CD4-positive, CD25-positive, alpha-beta regulatory T cell (primary cell): ENCODE results near the gene ATP2C2. TPM values are rescaled to one million over a fixed set of nuclear protein-coding genes. Genes with fewer than 3 reads are reported as not detected.

ENCODE experiments used
- ATAC-seq, 2 donors: fragments of 150-1000 bp; cut with Tn5 transposase; one replicate each; pipeline ENCODE4 v1.10.0; 2021; ENCODE audit warnings: low read depth in 2 of 2, moderate number of reproducible peaks in 2 of 2, moderate library complexity in 1 of 2
- DNase-seq, 3 donors: peaks; one replicate each; pipeline versions ENCODE4 v3.0.0 to v3.0.0-alpha.2; 2012 to 2022; ENCODE audit warnings: mixed read lengths in 1 of 3
- H3K27ac ChIP-seq: one replicate; pipeline ENCODE4 v1.7.0; 2013; ENCODE audit warnings: mild to moderate bottlenecking, low read length; ENCODE audit not compliant: insufficient read depth, poor library complexity, severe bottlenecking
- H3K27me3 ChIP-seq: one replicate; pipeline ENCODE4 v1.7.0; 2013; ENCODE audit warnings: low read length; ENCODE audit not compliant: control insufficient read depth, insufficient read depth
- H3K36me3 ChIP-seq: one replicate; pipeline ENCODE4 v1.7.0; 2013; ENCODE audit warnings: mild to moderate bottlenecking, low read length, moderate library complexity; ENCODE audit not compliant: control insufficient read depth, insufficient read depth
- H3K4me1 ChIP-seq: 2 replicates; pipeline ENCODE4 v1.7.0; 2013; ENCODE audit warnings: mild to moderate bottlenecking, low read length; ENCODE audit not compliant: insufficient read depth, control insufficient read depth, poor library complexity, severe bottlenecking
- H3K4me3 ChIP-seq: one replicate; pipeline ENCODE4 v1.7.0; 2013; ENCODE audit warnings: low read depth, mild to moderate bottlenecking, low read length, moderate library complexity
- H3K9me3 ChIP-seq, 2 experiments: 1 replicate in 1 of 2; 2 replicates in 1 of 2; pipeline ENCODE4 v1.7.0; 2013; ENCODE audit warnings: low read length in 2 of 2, mild to moderate bottlenecking in 1 of 2, moderate library complexity in 1 of 2; ENCODE audit not compliant: control insufficient read depth in 2 of 2
- H3K27ac Mint-ChIP-seq, 3 donors: one replicate each; pipeline ENCODE4 v1.8.0; 2020 to 2022; ENCODE audit warnings: mild to moderate bottlenecking in 3 of 3, mixed read lengths in 3 of 3, moderate library complexity in 2 of 3
- H3K27me3 Mint-ChIP-seq: one replicate; pipeline ENCODE4 v1.8.0; 2022; ENCODE audit warnings: mild to moderate bottlenecking, mixed read lengths
- H3K36me3 Mint-ChIP-seq: one replicate; pipeline ENCODE4 v1.8.0; 2020; ENCODE audit warnings: mixed read lengths
- H3K4me1 Mint-ChIP-seq, 4 donors: one replicate each; pipeline ENCODE4 v1.8.0; 2020 to 2022; ENCODE audit warnings: mixed read lengths in 4 of 4, mild to moderate bottlenecking in 1 of 4
- H3K4me3 Mint-ChIP-seq, 4 donors: one replicate each; pipeline ENCODE4 v1.8.0; 2020 to 2022; ENCODE audit warnings: mild to moderate bottlenecking in 4 of 4, mixed read lengths in 4 of 4, moderate library complexity in 3 of 4
- H3K9me3 Mint-ChIP-seq, 7 donors: one replicate each; pipeline ENCODE4 v1.8.0; 2020 to 2022; ENCODE audit warnings: mixed read lengths in 7 of 7, mild to moderate bottlenecking in 3 of 7, moderate library complexity in 2 of 7
- polyA plus RNA-seq, 4 donors: library from polyadenylated mRNA; unstranded; fragments of 300-500 nt; fragmentation: Illumina TruSeq; gene quantifications; one replicate each; pipeline ENCODE4 v1.2.3, GENCODE V29; 2021
- total RNA-seq: library from RNA; stranded (reverse); gene quantifications from one replicate; pipeline ENCODE4 v1.2.3, GENCODE V29; 2022

The ATP2C2 gene
- total and polyA plus RNA-seq, 5 donors from 2014 or later: 0.10 TPM; not detected in 4

DNA sequence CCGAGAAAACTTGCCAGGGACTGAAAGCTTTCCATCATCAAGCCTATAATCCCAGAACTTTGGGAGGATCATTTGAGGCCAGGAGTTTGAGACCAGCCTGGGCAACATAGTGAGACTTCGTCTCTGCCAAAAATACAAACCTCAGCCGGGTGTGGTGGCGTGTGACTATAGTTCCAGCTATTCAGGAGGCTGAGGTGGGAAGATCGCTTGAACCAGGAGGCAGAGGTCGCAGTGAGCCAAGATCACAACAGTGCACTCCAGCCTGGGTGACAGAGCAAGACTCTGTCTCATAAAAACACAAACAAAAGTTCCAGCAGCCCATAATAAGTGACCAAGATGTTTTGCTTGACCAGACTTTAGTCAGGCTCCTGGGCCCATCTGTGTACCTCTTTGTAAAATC is 134.2 kb downstream of the ATP2C2 start:
- H3K4me1 Mint-ChIP-seq: peaks cover 9 to 51% (median 28%) of the 10 kb centered on the region in 4 donors
- peaks cover 35% of the 10 kb centered on the region for H3K4me1 ChIP-seq
- no peaks in the 10 kb centered on the region for H3K9me3 ChIP-seq
- no peaks in the 10 kb centered on the region for H3K27me3 ChIP-seq
- H3K27ac ChIP-seq: no peak overlapping the region
- H3K9me3 Mint-ChIP-seq: no peaks in the 10 kb centered on the region
- DNase-seq (no peak), ATAC-seq (no peak)
- H3K4me3 ChIP-seq: no peak overlapping the region
- H3K36me3 ChIP-seq: peaks cover 5% of the 10 kb centered on the region
- H3K27ac Mint-ChIP-seq: no peak overlapping the region
- peaks cover 4% of the 10 kb centered on the region for H3K36me3 Mint-ChIP-seq
- peak overlapping the region; percentile 57 to 88 (median 66) for H3K4me3 Mint-ChIP-seq
- no peaks in the 10 kb centered on the region for H3K27me3 Mint-ChIP-seq

DNA sequence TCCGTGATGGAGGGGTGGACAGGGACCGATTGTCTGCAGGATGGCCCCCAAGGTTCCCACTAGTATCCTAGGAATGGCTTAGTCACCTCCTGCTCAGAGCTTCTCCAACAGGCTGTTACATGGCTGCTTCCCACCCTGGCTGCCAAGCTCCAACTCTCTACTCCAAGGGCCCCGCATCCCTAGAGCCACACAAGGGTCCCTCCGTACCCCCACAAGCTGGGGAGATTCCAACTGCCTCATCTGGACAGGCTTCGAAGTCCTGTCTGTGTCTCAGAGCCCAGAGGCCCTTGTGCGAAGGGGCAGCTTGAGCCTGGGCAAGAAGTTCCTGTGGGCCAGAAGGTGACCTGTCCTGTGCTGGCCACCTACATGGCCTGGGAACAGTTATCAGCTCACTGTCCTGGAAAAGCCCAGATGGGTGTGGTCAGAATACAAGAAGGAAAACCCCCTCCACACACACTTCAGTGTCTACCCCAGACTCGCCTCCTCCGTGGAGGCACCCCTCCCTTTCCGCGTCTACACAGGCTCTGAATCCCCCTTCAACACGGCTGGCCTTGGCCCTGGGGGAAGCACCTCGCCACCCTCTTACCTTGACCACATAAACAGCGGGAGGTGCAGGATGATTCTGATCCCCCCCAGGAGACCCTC is 135.5 kb downstream of the ATP2C2 start:
- no peak for ATAC-seq
- no peaks in the 10 kb centered on the region for H3K27me3 Mint-ChIP-seq

DNA sequence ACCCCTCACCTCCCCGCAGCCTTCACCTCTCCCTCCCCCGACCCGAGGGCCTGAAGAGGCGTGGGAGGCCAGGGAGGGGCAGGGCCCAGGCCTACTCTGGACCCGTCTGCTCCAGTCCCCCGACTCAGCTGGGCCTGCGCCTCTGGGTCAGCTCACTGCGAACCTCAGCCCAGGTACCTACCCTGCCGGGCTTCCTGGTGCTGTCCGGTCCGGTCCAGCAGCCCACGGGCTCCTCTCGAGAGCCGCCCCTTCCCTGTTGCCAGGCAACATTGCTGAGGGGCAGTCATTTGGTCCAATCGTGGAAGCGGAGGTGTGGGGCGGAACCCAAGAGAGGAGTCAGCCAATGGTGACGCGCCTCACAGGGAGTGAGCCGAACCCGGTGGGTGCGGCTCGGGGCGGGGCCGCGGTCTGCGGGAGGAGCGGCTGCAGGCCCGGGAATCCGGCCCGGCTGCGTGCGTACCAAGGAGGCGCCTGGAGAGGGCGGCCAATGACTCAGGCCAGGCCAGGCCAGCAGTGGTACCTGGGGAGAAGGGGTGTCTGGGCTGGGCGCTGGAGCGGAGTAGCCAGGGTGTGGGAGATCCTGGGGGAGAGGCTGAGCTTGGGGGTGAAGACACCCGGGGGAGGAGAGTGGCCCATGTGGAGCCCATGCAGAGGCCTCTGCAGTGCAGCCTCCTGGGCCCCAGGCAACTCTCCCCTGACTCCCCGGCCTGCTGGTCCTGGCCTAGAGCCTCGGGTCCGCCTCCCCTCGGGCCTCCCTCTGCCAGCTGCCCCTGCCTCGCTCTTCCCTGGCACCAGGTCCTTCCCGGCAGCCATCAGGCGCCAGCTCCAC is 136.3 kb downstream of the ATP2C2 start, which contains the start of gene MEAK7:
Gene MEAK7, minus strand, starts transcription at position 240 of the 829 bp plus-strand sequence. CDS start 6,573 bp downstream, outside the sequence.
- Histone ChIP-seq H3K27me3 (no peaks in the 10 kb centered on the region), H3K4me1 (peaks cover 51% of the 10 kb centered on the region), H3K9me3 (no peaks in the 10 kb centered on the region), H3K27ac (peak within 1 kb of the TSS; percentile 69), H3K4me3 (peak within 1 kb of the TSS; percentile 73), H3K36me3 (no peaks in the 10 kb centered on the region)
- H3K27ac Mint-ChIP-seq: peak within 1 kb of the TSS; percentile 74 to 88 (median 88)
- no peaks in the 10 kb centered on the region for H3K27me3 Mint-ChIP-seq
- ATAC-seq (peak; percentile 97 to 99), DNase-seq (peak; percentile 96 to 98 (median 97))
- no peaks in the 10 kb centered on the region for H3K36me3 Mint-ChIP-seq
- peaks cover 0 to 2% (median 0%) of the 10 kb centered on the region in 7 donors for H3K9me3 Mint-ChIP-seq
- peak within 1 kb of the TSS; percentile 91 to 96 (median 94) for H3K4me3 Mint-ChIP-seq
- peaks cover 10 to 62% (median 39%) of the 10 kb centered on the region in 4 donors for H3K4me1 Mint-ChIP-seq

More for the DNA sequence above, 135.5 kb downstream of the ATP2C2 start:
- Histone ChIP-seq H3K27me3 (no peaks in the 10 kb centered on the region), H3K27ac (peak overlapping the region; percentile 69), H3K4me1 (peaks cover 48% of the 10 kb centered on the region), H3K9me3 (no peaks in the 10 kb centered on the region), H3K36me3 (peaks cover 3% of the 10 kb centered on the region), H3K4me3 (peak overlapping the region; percentile 73)
- H3K9me3 Mint-ChIP-seq: no peaks in the 10 kb centered on the region
- peaks cover 12 to 59% (median 38%) of the 10 kb centered on the region in 4 donors for H3K4me1 Mint-ChIP-seq
- no peak for DNase-seq
- no peaks in the 10 kb centered on the region for H3K36me3 Mint-ChIP-seq
- H3K4me3 Mint-ChIP-seq: peak overlapping the region; percentile 82 to 96 (median 93)
- peak overlapping the region; percentile 23 to 65 (median 35) for H3K27ac Mint-ChIP-seq

- Histone ChIP-seq H3K4me1 (peaks cover 51% of the 10 kb centered on the region), H3K27ac (peak overlapping the region; percentile 69), H3K9me3 (no peaks in the 10 kb centered on the region), H3K27me3 (no peaks in the 10 kb centered on the region), H3K4me3 (no peak overlapping the region), H3K36me3 (no peaks in the 10 kb centered on the region)
- peak overlapping the region; percentile 79 to 88 (median 88) for H3K27ac Mint-ChIP-seq
- H3K36me3 Mint-ChIP-seq: no peaks in the 10 kb centered on the region
- no peaks in the 10 kb centered on the region for H3K27me3 Mint-ChIP-seq
- DNase-seq (peak in 1 of 3 donors; percentile 24), ATAC-seq (no peak)
- H3K4me1 Mint-ChIP-seq: peaks cover 10 to 64% (median 39%) of the 10 kb centered on the region in 4 donors
- peaks cover 0 to 2% (median 0%) of the 10 kb centered on the region in 7 donors for H3K9me3 Mint-ChIP-seq
- peak overlapping the region; percentile 91 to 96 (median 94) for H3K4me3 Mint-ChIP-seq
Observed at GRCh38 chr16:84505249-84506187, 137.2 kb downstream of the ATP2C2 start.

- H3K27me3 Mint-ChIP-seq: no peaks in the 10 kb centered on the region
- Histone ChIP-seq H3K9me3 (no peaks in the 10 kb centered on the region), H3K4me3 (peak overlapping the region; percentile 47), H3K36me3 (no peaks in the 10 kb centered on the region), H3K4me1 (peaks cover 64% of the 10 kb centered on the region), H3K27ac (peak overlapping the region; percentile 67), H3K27me3 (no peaks in the 10 kb centered on the region)
- no peaks in the 10 kb centered on the region for H3K36me3 Mint-ChIP-seq
- peaks cover 0 to 2% (median 0%) of the 10 kb centered on the region in 7 donors for H3K9me3 Mint-ChIP-seq
- H3K4me3 Mint-ChIP-seq: peak overlapping the region; percentile 82 to 95 (median 92)
- H3K27ac Mint-ChIP-seq: peak overlapping the region; percentile 82 to 90 (median 88)
- ATAC-seq (no peak), DNase-seq (peak in 1 of 3 donors; percentile 72)
- H3K4me1 Mint-ChIP-seq: peaks cover 15 to 72% (median 48%) of the 10 kb centered on the region in 4 donors
Observed at GRCh38 chr16:84507011-84507982, 139.0 kb downstream of the ATP2C2 start.

GRCh38 chr16:84508502-84508901 is 140.2 kb downstream of the ATP2C2 start:
- H3K4me3 ChIP-seq: no peak overlapping the region
- peak overlapping the region; percentile 9 to 85 (median 66) for H3K4me3 Mint-ChIP-seq
- peaks cover 22 to 72% (median 49%) of the 10 kb centered on the region in 4 donors for H3K4me1 Mint-ChIP-seq
- no peaks in the 10 kb centered on the region for H3K36me3 ChIP-seq
- no peak overlapping the region for H3K27ac ChIP-seq
- H3K36me3 Mint-ChIP-seq: no peaks in the 10 kb centered on the region
- H3K27ac Mint-ChIP-seq: peak overlapping the region in 2 of 3 donors; percentile 59 to 67
- H3K9me3 Mint-ChIP-seq: peaks cover 0 to 2% (median 0%) of the 10 kb centered on the region in 7 donors
- no peaks in the 10 kb centered on the region for H3K27me3 Mint-ChIP-seq
- no peaks in the 10 kb centered on the region for H3K9me3 ChIP-seq
- DNase-seq (peak in 1 of 3 donors; percentile 59), ATAC-seq (no peak)
- H3K27me3 ChIP-seq: no peaks in the 10 kb centered on the region
- peaks cover 73% of the 10 kb centered on the region for H3K4me1 ChIP-seq
